ENCODE results near the gene SP2. TPM values are rescaled to one million over a fixed set of nuclear protein-coding genes. Genes with fewer than 3 reads are reported as not detected.
"Not testable (repeated sequence)": the region's sequence is repeated elsewhere in the genome, so short reads cannot be mapped to it uniquely, and the experiment has no call there.

SP2 gene
- total RNA-seq, 1 donor from 2014 or later: 14.1 TPM

GRCh38 chr17:47914306-47914948 is 18.4 kb downstream of the SP2 start:
- no peak for DNase-seq
- intact Hi-C loops (cut with micrococcal nuclease): no loop called here
- peak; percentile 80 for ATAC-seq

- intact Hi-C loops (cut with micrococcal nuclease): no loop called here
- DNase-seq (peak; percentile 83), ATAC-seq (peak; percentile 72)
Observed at GRCh38 chr17:47915776-47916398, 19.9 kb downstream of the SP2 start.

GRCh38 chr17:47916489-47917208 is 20.6 kb downstream of the SP2 start:
- ATAC-seq (no peak), DNase-seq (no peak)
- intact Hi-C loops (cut with micrococcal nuclease): no loop called here

- ATAC-seq: no peak
Observed at GRCh38 chr17:47917581-47917980, 21.5 kb downstream of the SP2 start.

DNA sequence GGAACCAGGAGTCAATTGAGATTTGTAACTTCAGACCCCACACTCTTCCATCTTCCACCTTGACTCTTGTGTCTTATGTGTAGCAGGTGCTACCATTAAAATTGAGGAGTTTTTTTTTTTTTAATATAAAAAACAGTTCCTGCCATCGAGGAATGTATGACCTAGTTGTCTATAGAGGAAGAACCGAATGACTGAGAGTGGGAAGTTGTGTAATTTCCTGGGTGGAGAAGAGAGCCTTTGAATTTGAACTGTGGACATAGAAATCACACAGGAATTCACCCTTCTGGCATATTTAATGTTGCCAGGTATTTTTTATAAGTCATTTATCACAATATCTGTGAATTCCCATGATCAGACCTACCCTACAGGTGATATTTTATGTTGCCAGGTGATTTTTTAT is 22.0 kb downstream of the SP2 start:
- no peak for ATAC-seq
- DNase-seq: no peak
- intact Hi-C loops (cut with micrococcal nuclease): no loop called here

More at GRCh38 chr17:47917581-47917980, 21.5 kb downstream of the SP2 start:
- no peak for DNase-seq
- intact Hi-C loops (cut with micrococcal nuclease): no loop called here

- ATAC-seq (no peak), DNase-seq (no peak)
- intact Hi-C loops (cut with micrococcal nuclease): no loop called here
Observed at GRCh38 chr17:47918991-47919390, 23.0 kb downstream of the SP2 start.

GRCh38 chr17:47919889-47920288 is 23.9 kb downstream of the SP2 start:
- ATAC-seq; intact Hi-C loops (cut with micrococcal nuclease); DNase-seq: not testable (repeated sequence)

- ATAC-seq: no peak
- DNase-seq: no peak
- intact Hi-C loops (cut with micrococcal nuclease): no loop called here
Observed at GRCh38 chr17:47924785-47925677, 29.0 kb downstream of the SP2 start.

- no peak for ATAC-seq
- intact Hi-C loops (cut with micrococcal nuclease): no loop called here
Observed at GRCh38 chr17:47925678-47925988, 29.6 kb downstream of the SP2 start.

DNA sequence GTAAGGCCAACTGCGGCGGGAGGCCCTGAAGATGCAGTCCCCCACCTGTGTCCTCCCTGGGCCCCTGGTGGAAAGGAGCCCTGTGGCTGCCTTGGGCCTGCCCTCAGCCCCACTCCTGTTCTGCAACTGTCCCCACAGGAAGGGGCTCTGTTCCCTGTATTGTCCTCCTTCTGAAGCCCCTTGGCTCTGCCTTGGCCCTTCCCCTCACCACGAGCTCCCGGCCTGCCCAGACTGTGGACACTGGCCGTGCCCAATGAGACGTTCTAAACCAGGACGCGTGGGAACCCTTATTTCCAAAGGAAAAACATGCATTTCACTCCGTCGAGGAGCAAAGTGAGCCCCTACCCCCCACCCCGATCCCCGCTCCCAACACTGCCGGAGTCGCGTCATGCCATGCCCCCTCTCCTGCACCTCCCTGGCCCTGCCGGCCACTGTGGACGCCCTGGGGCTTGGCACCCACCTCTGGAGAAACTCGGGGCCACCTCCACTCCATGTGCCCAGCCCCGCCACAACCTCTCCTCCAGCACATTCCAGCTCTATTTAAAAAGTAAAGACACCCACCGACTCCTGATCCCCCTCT is 31.9 kb downstream of the SP2 start:
- DNase-seq: no peak
- no peak for ATAC-seq
- intact Hi-C loops (cut with micrococcal nuclease): no loop called here

More at GRCh38 chr17:47925678-47925988, 29.6 kb downstream of the SP2 start:
- no peak for DNase-seq

- intact Hi-C loops (cut with micrococcal nuclease): no loop called here
- ATAC-seq (no peak), DNase-seq (no peak)
Observed at GRCh38 chr17:47928415-47928814, 32.4 kb downstream of the SP2 start.

DNA sequence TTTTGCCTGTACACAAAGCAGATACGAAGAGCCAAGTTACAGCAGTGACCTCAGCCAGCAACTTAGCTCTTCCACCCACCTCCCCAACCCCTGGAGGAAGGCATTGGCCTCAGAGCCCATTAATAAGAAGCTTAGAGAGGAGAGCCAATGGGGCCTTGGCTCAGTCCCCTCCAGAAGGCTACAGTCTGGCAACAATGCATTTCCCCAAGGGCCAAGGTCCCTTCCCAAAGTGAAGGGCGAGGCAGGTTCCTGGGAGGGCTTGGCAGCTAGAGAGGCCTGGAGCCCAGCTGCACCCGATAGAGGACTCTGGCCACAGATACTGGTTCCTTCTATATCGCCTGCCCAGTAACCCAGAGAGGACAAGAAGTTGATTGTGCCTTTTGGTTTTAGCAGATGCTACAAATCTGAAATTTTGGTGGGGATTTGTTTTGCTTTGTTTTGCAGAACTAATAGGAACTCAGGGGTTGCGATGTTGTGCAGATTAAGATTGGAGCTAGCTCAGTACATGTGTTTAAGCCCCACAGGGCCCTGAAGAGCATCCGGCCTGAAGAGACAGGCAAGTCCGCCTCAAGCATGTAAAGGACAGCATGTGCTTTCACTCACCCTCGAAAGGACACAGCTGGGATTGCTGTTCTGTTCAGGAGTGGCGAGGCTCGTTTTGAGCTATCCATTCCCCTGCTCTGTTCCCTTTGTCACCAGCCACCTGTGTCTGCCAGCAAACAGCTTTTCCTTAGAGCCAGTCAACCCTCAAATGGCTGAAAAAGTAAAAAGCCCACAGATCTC is 33.4 kb downstream of the SP2 start:
- DNase-seq (peak; percentile 61), ATAC-seq (peak; percentile 88)
- intact Hi-C loops (cut with micrococcal nuclease): no loop called here

DNA sequence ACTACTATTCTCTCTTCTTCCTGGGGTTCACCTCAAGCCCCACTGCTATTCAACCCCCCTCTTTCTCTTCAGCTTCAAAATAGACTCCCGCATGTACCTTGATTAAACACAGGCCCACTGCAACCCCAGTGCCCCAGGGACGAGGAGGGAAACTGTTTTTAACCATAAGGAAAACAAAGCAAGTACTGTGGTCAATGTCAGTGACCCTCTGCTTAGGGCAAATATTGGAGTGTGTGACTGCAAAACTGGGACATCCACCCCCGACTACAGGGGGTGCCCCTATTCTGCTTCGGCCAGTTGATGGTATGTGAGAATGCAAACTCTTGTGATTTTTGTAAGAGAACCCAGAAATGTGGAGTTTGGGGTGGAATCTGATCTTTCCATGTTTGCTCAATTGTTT is 35.8 kb downstream of the SP2 start:
- ATAC-seq (no peak), DNase-seq (no peak)
- intact Hi-C loops (cut with micrococcal nuclease): no loop called here

GRCh38 chr17:47934856-47935255 is 38.8 kb downstream of the SP2 start:
- intact Hi-C loops (cut with micrococcal nuclease): no loop called here
- ATAC-seq: no peak

DNA sequence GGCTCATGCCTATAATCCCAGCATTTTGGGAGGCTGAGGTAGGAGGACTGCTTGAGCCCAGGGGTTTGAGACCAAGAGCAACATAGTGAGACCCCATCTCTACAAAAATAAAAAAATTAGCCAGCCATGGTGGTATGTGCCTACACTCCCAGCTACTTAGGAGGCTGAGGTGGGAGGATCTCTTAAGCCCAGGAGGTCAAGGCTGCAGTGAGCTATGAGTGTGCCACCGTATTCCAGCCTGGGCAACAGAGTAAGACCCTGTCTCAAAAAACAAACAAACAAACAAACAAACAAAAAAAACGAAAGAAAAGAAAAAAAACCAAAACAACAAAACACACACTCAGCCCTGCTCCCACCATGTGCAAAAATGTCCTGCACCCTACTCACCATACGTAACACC is 39.4 kb downstream of the SP2 start:
- ATAC-seq; DNase-seq; intact Hi-C loops (cut with micrococcal nuclease): not testable (repeated sequence)

More at GRCh38 chr17:47934856-47935255, 38.8 kb downstream of the SP2 start:
- DNase-seq: no peak

DNA sequence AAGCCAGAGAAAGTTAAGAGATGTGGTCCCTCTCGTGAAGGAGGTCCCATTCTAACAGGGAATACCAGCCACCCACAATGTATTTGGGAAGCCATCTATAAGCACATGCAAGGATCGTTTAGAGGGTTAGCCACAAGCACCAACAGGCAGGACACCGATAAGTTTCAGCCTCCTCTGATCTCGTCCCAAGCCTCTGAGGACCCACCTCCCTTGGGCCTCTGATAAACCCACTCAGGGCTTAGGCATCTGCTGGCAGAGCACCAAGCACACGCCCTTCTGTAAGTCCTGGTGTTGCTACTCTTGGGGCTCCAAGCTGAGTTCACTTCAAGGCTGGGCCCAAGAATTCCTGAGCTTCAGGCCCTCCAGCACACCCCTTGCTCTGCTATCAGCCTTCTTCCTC is 39.9 kb downstream of the SP2 start:
- no peak for ATAC-seq
- DNase-seq: no peak

DNA sequence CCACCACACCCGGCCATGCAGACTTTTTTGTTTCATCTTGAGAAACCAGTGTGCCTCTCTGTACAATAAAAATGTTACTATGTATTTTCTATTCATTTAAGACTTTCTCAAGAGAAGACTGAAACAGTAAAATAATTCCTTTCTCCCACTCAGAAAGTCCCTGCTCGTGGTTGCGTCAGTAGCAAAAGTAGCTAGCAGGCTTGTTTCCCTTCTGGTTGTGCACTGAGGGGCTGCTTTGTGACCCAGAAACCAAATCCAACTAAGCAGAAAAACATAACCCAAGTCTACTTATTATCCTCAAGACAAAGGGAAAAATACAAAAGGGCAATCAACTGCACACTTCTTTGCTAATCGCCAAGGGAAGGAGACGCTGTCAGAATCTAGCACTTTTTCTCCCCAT is 41.9 kb downstream of the SP2 start:
- no peak for ATAC-seq
- no peak for DNase-seq
- intact Hi-C loops (cut with micrococcal nuclease): no loop called here

More for the DNA sequence above, 39.9 kb downstream of the SP2 start:
- intact Hi-C loops (cut with micrococcal nuclease): no loop called here
